Endothelial cell of umbilical vein (primary cell): Measurements from ENCODE around the gene EPC1. TPM values are rescaled to one million over a fixed set of nuclear protein-coding genes. Genes with fewer than 3 reads are reported as not detected.

Source experiments
- BruUV-seq: library from RNA; stranded (reverse); fragments of 400-500 nt; replicated peaks from 2 replicates; lab custom pipeline; 2021; lab: Mats Ljungman, UMichigan
- CTCF ChIA-PET: fragments of 300-600, 350-600 bp; sonication (Branson Sonifier 250); formaldehyde crosslinking; loops from one replicate; lab custom pipeline; 2021; ENCODE audit warnings: antibody characterized with exemption, inconsistent platforms; lab: Charles Lee
- POLR2A ChIA-PET: fragments of 300-600, 350-600 bp; sonication (Branson Sonifier 250); formaldehyde crosslinking; loops from one replicate; lab custom pipeline; 2021; ENCODE audit warnings: antibody characterized with exemption, inconsistent platforms; lab: Charles Lee
- DNase-seq: peaks from one replicate; pipeline ENCODE4 v3.0.0-alpha.2; 2011; ENCODE audit warnings: low read depth, low spot score
- FAIRE-seq: peaks from 2 replicates; lab custom pipeline; 2011; peaks lifted over from hg19 to GRCh38; lab: Jason Lieb, UNC
- H2AFZ ChIP-seq: 2 replicates; pipeline ENCODE4 v1.6.0; 2012; ENCODE audit warnings: low read depth, low read length, control low read depth, inconsistent platforms
- H3K27ac ChIP-seq: 2 replicates; pipeline ENCODE4 v1.5.1; 2011; ENCODE audit warnings: low read depth, mild to moderate bottlenecking, control low read depth, low read length, moderate library complexity; ENCODE audit not compliant: insufficient read depth
- H3K27me3 ChIP-seq, 2 experiments: 2 replicates each; pipeline versions ENCODE4 v1.6.0 to v1.6.1; 2011; ENCODE audit warnings: low read length in 2 of 2, mixed read lengths in 1 of 2; ENCODE audit not compliant: control insufficient read depth in 2 of 2, insufficient read depth in 2 of 2
- H3K36me3 ChIP-seq, 2 experiments: 2 replicates in 1 of 2; 3 replicates in 1 of 2; pipeline ENCODE4 v1.5.1; 2011; ENCODE audit warnings: low read length in 2 of 2, mild to moderate bottlenecking in 1 of 2, moderate library complexity in 1 of 2; ENCODE audit not compliant: control insufficient read depth in 2 of 2, insufficient read depth in 2 of 2; ENCODE audit errors: extremely low read depth in 1 of 2
- H3K4me1 ChIP-seq: 3 replicates; pipeline ENCODE4 v1.5.1; 2011; ENCODE audit warnings: mild to moderate bottlenecking, low read length; ENCODE audit not compliant: control insufficient read depth, insufficient read depth; ENCODE audit errors: extremely low read depth
- H3K4me2 ChIP-seq: 2 replicates; pipeline ENCODE4 v1.6.1; 2011; ENCODE audit warnings: low read length, control low read depth, mixed read lengths; ENCODE audit not compliant: insufficient read depth
- H3K4me3 ChIP-seq, 3 experiments: fragments of 200-600 bp in 1 of 3; sonication (generic), shearing (Covaris generic) in 1 of 3; replicated peaks in 1 of 3; 2 replicates each; pipeline ENCODE4 v1.5.1; 2011 to 2016; ENCODE audit warnings: control low read depth in 3 of 3, low read length in 3 of 3, mild to moderate bottlenecking in 2 of 3, inconsistent platforms in 1 of 3, low read depth in 1 of 3, moderate library complexity in 1 of 3; ENCODE audit not compliant: insufficient read depth in 1 of 3
- H3K79me2 ChIP-seq: 2 replicates; pipeline ENCODE4 v1.6.0; 2012; ENCODE audit warnings: low read length, inconsistent platforms; ENCODE audit not compliant: control insufficient read depth, insufficient read depth
- H3K9ac ChIP-seq: replicated peaks from 2 replicates; pipeline ENCODE3; 2011; ENCODE audit warnings: low read length, control low read depth; ENCODE audit not compliant: insufficient read depth; ENCODE audit errors: extremely low read depth
- H3K9me1 ChIP-seq: replicated peaks from 3 replicates; pipeline ENCODE4 v1.6.0; 2011; ENCODE audit warnings: mild to moderate bottlenecking, low read length; ENCODE audit not compliant: control insufficient read depth, insufficient read depth; ENCODE audit errors: extremely low read depth
- H3K9me3 ChIP-seq: replicated peaks from 2 replicates; pipeline ENCODE4 v1.5.1; 2012; ENCODE audit warnings: low read length, inconsistent platforms; ENCODE audit not compliant: control insufficient read depth, insufficient read depth
- H4K20me1 ChIP-seq: replicated peaks from 2 replicates; pipeline ENCODE3; 2011; ENCODE audit warnings: mild to moderate bottlenecking, low read length; ENCODE audit not compliant: control insufficient read depth, insufficient read depth; ENCODE audit errors: extremely low read depth
- CTCF ChIP-seq, 2 donors: IDR thresholded peaks; 1 replicate in 1 of 2; 2 replicates in 1 of 2; pipeline ENCODE4 v1.5.1; 2011; ENCODE audit warnings: low read length in 2 of 2, mild to moderate bottlenecking in 2 of 2, moderate library complexity in 2 of 2, control low read depth in 1 of 2, inconsistent platforms in 1 of 2, low read depth in 1 of 2; ENCODE audit not compliant: insufficient read depth in 1 of 2; ENCODE audit errors: extremely low read depth in 1 of 2
- EZH2 ChIP-seq: IDR thresholded peaks from 2 replicates; pipeline ENCODE4 v1.6.1; 2012; ENCODE audit warnings: borderline replicate concordance, low read depth, mild to moderate bottlenecking, moderate library complexity, low read length, inconsistent platforms; ENCODE audit not compliant: severe bottlenecking
- FOS ChIP-seq: IDR thresholded peaks from 2 replicates; pipeline ENCODE4 v1.6.1; 2011; ENCODE audit warnings: mild to moderate bottlenecking, low read length, moderate library complexity, borderline replicate concordance; ENCODE audit not compliant: insufficient read depth
- GATA2 ChIP-seq: IDR thresholded peaks from 2 replicates; pipeline ENCODE4 v1.7.0; 2011; ENCODE audit warnings: low read depth, mild to moderate bottlenecking, moderate library complexity, mixed read lengths, low read length; ENCODE audit not compliant: insufficient read length, insufficient read depth
- JUN ChIP-seq: IDR thresholded peaks from 2 replicates; pipeline ENCODE4 v1.6.1; 2011; ENCODE audit warnings: borderline replicate concordance, low read depth; ENCODE audit not compliant: insufficient read length, insufficient read depth
- MAX ChIP-seq: IDR thresholded peaks from 2 replicates; pipeline ENCODE4 v1.6.1; 2011; ENCODE audit not compliant: insufficient read depth, insufficient read length
- MYC ChIP-seq: IDR thresholded peaks from one replicate; pipeline ENCODE4 v1.6.1; 2011; ENCODE audit warnings: mild to moderate bottlenecking, low read depth, low read length
- POLR2A ChIP-seq: IDR thresholded peaks from 2 replicates; pipeline ENCODE4 v1.6.1; 2012; ENCODE audit warnings: low read depth, mild to moderate bottlenecking, control low read depth, low read length
- POLR2AphosphoS5 ChIP-seq: IDR thresholded peaks from 2 replicates; pipeline ENCODE4 v1.6.1; 2012; ENCODE audit warnings: low read depth, mild to moderate bottlenecking, control low read depth, low read length, moderate library complexity; ENCODE audit not compliant: insufficient read depth
- dilution Hi-C: fragments of 300-500 bp; cut with MboI; formaldehyde crosslinking; loops from one replicate; pipeline ENCODE4 v1.15.0; 2019; ENCODE audit warnings: low sequenced_read_pairs; ENCODE audit not compliant: extremely low pct_ligation_motif_present
- intact Hi-C: fragments of 100-400 bp; cut with micrococcal nuclease; formaldehyde crosslinking; loops from one replicate; pipeline ENCODE4 v1.10.0; 2022
- polyA plus RNA-seq, 4 experiments: library from polyadenylated mRNA; depleted of rRNA in 3 of 4; stranded (reverse) in 3 of 4; unstranded in 1 of 4; fragments of >200 nt; gene quantifications; 2 replicates each; pipeline versions ENCODE4 v1.2.1 to v1.2.3, GENCODE V29; 2011 to 2012; ENCODE audit warnings: missing spikeins in 1 of 4
- total RNA-seq: library from RNA; stranded (reverse); gene quantifications from 2 replicates; pipeline ENCODE4 v1.2.3, GENCODE V29; 2021

The EPC1 gene
- total and polyA plus RNA-seq, 2 donors (not counting 3 experiments of a cell fraction or from before 2014, with no cell fraction given), result 27.9 to 39.0 TPM

- no TSS peak for BruUV-seq
- Histone ChIP-seq H3K4me3 (no peak overlapping the region), H3K9me3 (no peaks in the 10 kb centered on the region), H3K9ac (no peak overlapping the region), H3K4me1 (peaks cover 7% of the 10 kb centered on the region), H3K9me1 (no peaks in the 10 kb centered on the region), H3K36me3 (peaks cover 2% of the 10 kb centered on the region in 2 experiments), H3K79me2 (peaks cover 97% of the 10 kb centered on the region), H3K27ac (no peak overlapping the region), H3K4me2 (no peak overlapping the region), H3K27me3 (no peaks in the 10 kb centered on the region), H4K20me1 (peaks cover 20% of the 10 kb centered on the region), H2AFZ (no peak overlapping the region)
- ChIA-PET CTCF (interaction anchor here (1.0 to 1.6 kb wide), 4 partner anchors 9 to 73 kb away, joined by 3 to 8 read pairs (median 4); no protein-coding TSS in a partner anchor), POLR2A (no interaction called here)
- FAIRE-seq (no peak), DNase-seq (no peak)
- dilution Hi-C loops, result no loop called here
- TF ChIP-seq CTCF (IDR thresholded peaks at IDR 0.05; ENCODE audit: extremely low read depth in 1 of 2, insufficient read depth in 1 of 2, low read depth in 1 of 2, low read length in 2 of 2) (no peak), POLR2AphosphoS5 (no peak), JUN (no peak), EZH2 (no peak), FOS (no peak), GATA2 (no peak), MAX (no peak), POLR2A (no peak), MYC (no peak)
- intact Hi-C loops, result no loop called here
Observed at GRCh38 chr10:32329061-32329460, 17.9 kb downstream of the EPC1 start.
